Activated naive CD8-positive, alpha-beta T cell treated with anti-CD3 and anti-CD28 coated beads, Interleukin-2, amount 50 U/mL, for 16 hours (primary cell): Measurements from ENCODE around the gene ARHGAP26.
"Not testable (repeated sequence)": the region's sequence is repeated elsewhere in the genome, so short reads cannot be mapped to it uniquely, and the experiment has no call there.

Experiments used
- DNase-seq: peaks from one replicate; pipeline ENCODE4 v3.0.0-alpha.2; 2020; ENCODE audit warnings: low read depth, low spot score

Gene ARHGAP26

GRCh38 chr5:143114481-143114880 lies 344.3 kb downstream of the ARHGAP26 start:
- no peak for DNase-seq

GRCh38 chr5:143115381-143115780 lies 345.2 kb downstream of the ARHGAP26 start:
- DNase-seq: no peak

GRCh38 chr5:143116814-143117213 lies 346.6 kb downstream of the ARHGAP26 start:
- no peak for DNase-seq

- no peak for DNase-seq
Observed at GRCh38 chr5:143117821-143118220, 347.6 kb downstream of the ARHGAP26 start.

GRCh38 chr5:143118222-143118621 lies 348.0 kb downstream of the ARHGAP26 start:
- DNase-seq: no peak

- not testable (repeated sequence) for DNase-seq
Observed at GRCh38 chr5:143118818-143119217, 348.6 kb downstream of the ARHGAP26 start.

GRCh38 chr5:143119291-143119769 lies 349.2 kb downstream of the ARHGAP26 start:
- no peak for DNase-seq

GRCh38 chr5:143119881-143120341 lies 349.7 kb downstream of the ARHGAP26 start:
- no peak for DNase-seq

- DNase-seq: no peak
Observed at GRCh38 chr5:143120460-143121134, 350.4 kb downstream of the ARHGAP26 start.

- no peak for DNase-seq
Observed at GRCh38 chr5:143121135-143121475, 350.9 kb downstream of the ARHGAP26 start.

GRCh38 chr5:143124593-143124992 lies 354.4 kb downstream of the ARHGAP26 start:
- no peak for DNase-seq

GRCh38 chr5:143126174-143127019 lies 356.2 kb downstream of the ARHGAP26 start:
- no peak for DNase-seq

- DNase-seq: no peak
Observed at GRCh38 chr5:143128412-143129071, 358.4 kb downstream of the ARHGAP26 start.

GRCh38 chr5:143129203-143129602 lies 359.0 kb downstream of the ARHGAP26 start:
- no peak for DNase-seq

GRCh38 chr5:143129910-143130612 lies 359.9 kb downstream of the ARHGAP26 start:
- DNase-seq: no peak

- no peak for DNase-seq
Observed at GRCh38 chr5:143130613-143131305, 360.6 kb downstream of the ARHGAP26 start.

GRCh38 chr5:143131972-143132371 lies 361.8 kb downstream of the ARHGAP26 start:
- no peak for DNase-seq

- DNase-seq: no peak
Observed at GRCh38 chr5:143132739-143133138, 362.6 kb downstream of the ARHGAP26 start.

- DNase-seq: no peak
Observed at GRCh38 chr5:143133721-143134120, 363.5 kb downstream of the ARHGAP26 start.

- DNase-seq: no peak
Observed at GRCh38 chr5:143134269-143134668, 364.1 kb downstream of the ARHGAP26 start.

GRCh38 chr5:143134900-143135299 lies 364.7 kb downstream of the ARHGAP26 start:
- DNase-seq: no peak
